Activated gamma-delta T cell treated with anti-CD3 and anti-CD28 coated beads, Interleukin-2, amount 50 U/mL, for 16 hours (primary cell): ENCODE data around the gene CENPN.
A peak's percentile ranks its signal among the peaks of the same experiment; 100 is the strongest.

Experiments
- DNase-seq: peaks from one replicate; pipeline ENCODE4 v3.0.0-alpha.2; 2020; ENCODE audit warnings: low read depth

Gene CENPN

DNA sequence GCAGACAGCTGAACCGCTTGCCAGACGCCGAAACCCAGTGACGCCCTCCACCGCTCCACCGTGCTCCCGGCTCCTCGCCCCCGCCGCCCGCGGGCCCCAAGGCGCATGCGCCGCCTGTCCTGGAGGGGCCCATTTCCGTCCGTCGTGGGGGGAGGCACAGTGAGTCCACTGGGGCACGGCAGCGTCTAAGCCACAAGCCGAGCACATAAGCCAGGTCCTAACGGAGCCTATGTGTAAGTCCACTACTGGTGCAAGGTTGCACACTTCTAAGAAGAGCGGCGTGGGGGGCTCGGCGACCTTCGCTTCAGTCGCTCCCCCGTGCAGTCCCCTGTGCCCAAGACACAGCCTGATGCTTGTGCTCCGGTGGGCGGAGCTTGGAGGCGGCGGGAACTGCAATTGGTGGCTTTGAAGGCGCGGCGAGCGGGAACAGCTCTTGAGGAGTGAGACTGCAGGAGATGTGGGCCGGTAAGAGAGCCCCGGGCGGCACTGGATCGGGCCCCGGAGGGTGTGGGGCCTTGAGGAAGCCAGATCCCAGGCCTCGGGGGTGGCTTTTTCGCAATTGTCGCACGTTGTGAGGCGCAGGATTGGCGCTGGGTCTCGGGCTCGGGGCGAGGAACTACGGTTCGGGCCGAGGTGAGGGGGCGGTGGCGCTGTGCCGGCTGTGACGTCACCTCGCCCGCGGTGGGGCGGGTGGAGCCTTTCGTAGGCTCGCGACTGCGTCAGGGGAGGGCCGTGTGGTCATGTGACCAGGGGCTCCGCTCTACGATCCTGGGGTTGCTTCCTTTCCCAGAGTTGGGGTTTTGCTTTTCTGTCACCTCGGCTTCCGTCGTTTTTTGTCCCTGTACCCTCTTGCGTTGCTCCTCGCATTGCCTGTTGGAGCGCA is at the start of gene CENPN, which contains the start of gene CMC2:
TSS of gene CENPN (plus strand) at position 402 of the 883 bp plus-strand sequence. CDS start 4,726 bp downstream, outside the sequence.
TSS of gene CMC2 (minus strand) at position 73 of the 883 bp plus-strand sequence. CDS start 9,491 bp downstream, outside the sequence.
- DNase-seq: peak; percentile 94

DNA sequence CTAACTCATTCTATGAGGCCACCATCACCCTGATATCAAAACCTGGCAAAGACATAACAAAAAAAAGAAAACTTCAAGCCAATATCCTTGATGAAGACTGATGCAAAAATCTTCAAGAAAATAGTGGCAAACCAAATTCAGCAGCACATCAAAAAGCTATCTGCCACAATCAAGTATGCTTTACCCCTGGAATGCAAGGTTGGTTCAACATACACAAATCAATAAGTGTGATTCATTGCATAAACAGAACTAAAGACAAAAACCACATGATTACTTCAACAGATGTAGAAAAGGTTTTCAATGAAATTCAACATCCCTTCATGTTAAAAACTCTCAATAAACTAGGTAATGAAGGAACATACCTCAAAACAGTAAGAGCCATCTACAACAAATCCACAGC is 48.7 kb upstream of the CENPN start:
- no peak for DNase-seq

GRCh38 chr16:80962879-80963278 is 44.1 kb upstream of the CENPN start:
- DNase-seq: no peak

GRCh38 chr16:80964351-80964750 is 42.7 kb upstream of the CENPN start:
- no peak for DNase-seq

DNA sequence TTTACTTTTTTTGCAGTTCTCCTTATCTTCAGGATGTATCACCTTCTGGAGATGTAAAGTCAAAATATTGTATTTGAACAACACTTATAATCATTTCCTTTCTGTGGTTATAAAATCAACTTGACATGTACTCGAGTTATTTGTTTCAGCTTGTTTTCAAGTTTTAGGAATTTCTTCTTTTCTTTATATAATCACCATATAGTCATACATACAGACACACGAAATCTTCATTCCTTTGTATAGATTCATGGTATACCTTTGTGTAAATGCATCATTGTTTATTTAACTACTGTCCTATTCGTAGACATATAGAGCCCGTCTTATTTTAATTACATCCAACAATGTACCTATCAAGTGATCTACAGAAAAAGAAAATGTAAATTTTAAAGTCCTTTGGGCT is 40.4 kb upstream of the CENPN start:
- no peak for DNase-seq

- DNase-seq: no peak
Measured at GRCh38 chr16:80968386-80969113, 38.5 kb upstream of the CENPN start.

GRCh38 chr16:80969114-80969484 is 37.9 kb upstream of the CENPN start:
- no peak for DNase-seq

GRCh38 chr16:80971819-80972218 is 35.2 kb upstream of the CENPN start:
- DNase-seq: no peak

- DNase-seq: no peak
Measured at GRCh38 chr16:80972611-80973010, 34.4 kb upstream of the CENPN start.

- DNase-seq: no peak
Measured at GRCh38 chr16:80973991-80974390, 33.0 kb upstream of the CENPN start.

DNA sequence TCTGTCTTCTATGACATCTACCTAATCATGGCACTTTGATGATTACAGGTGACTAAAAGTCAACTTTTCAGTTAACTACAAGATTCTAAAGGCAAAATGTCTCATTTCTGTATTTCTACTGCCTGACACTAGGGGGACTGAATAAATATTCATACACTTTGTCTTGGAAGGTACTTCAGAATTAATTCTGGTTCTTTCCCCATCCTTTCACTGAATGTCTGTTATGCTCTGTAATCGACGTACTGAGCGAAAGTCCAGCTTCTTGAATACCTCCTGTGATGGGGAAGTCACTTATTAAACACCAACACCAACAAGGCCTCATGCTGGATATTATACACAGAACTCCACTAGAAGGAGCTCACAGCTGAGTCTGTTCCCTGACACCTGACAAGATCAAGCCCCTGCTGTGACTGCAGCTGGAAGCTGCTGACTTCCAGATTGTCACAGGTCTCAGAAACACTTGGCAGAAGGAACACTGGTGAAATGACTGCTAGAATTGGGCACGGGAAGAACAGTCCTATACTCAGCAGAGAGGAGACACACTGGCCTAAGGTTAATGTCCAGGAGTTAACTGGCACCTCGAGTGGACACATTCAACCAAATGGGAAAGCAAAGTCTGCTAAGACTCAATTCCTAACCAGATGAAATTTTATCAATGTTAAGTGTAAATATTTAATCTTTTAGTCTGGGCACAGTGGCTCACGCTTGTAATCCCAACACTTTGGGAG is 32.2 kb upstream of the CENPN start:
- no peak for DNase-seq

DNA sequence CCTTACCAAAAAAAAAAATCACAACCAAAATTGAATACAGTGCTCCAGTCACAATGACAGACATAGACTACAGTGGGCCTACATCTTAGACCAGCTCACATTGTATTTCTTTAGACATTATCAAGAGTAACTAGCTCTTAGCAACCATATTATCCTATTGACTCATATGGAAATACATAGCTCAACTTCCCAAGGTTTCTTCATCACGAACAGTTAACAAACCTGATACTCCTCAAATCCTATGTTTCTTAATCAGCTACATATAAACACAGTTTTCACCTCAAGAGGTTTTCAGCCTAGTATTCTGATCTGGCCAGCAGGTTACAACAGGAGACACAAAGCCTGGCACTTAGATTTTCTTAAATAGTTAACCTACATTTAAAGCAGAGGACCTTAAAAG is 30.1 kb upstream of the CENPN start:
- DNase-seq: no peak

DNA sequence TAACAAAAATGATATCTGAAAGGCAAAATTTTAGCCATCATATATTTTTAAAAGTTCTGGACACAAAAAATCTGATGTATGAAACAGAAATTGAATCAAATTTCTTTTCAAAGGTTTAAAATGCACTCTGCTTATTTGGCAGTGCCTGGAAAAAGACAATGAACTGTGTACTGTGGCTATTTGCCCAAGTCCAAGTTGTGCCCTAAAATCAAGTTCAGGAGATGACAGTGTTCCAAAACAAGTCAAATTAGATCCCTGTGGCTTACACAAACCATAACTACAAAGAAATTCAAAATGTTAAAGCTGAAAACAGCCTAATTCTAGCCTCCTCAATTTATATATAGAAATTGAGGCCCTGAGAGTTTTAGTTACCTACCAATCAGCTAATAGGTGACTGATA is 25.9 kb upstream of the CENPN start:
- DNase-seq: no peak

DNA sequence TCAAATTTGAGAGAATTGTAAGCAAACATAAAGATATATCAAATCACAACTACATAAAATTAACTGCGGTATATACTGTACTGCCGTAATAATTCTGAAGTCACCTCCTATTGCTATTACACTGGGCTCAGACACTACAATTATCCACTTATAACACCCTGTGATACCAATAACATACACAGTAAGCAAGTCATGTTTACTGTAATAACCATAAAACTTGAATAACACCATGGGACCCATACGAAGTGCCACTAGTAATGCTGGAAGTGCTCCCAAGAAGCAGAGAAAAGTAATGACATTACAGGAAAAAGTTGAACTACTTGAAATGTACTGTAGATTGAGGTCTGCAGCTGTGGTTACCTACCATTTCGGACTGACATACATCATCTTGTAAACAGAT is 24.4 kb upstream of the CENPN start:
- no peak for DNase-seq

DNA sequence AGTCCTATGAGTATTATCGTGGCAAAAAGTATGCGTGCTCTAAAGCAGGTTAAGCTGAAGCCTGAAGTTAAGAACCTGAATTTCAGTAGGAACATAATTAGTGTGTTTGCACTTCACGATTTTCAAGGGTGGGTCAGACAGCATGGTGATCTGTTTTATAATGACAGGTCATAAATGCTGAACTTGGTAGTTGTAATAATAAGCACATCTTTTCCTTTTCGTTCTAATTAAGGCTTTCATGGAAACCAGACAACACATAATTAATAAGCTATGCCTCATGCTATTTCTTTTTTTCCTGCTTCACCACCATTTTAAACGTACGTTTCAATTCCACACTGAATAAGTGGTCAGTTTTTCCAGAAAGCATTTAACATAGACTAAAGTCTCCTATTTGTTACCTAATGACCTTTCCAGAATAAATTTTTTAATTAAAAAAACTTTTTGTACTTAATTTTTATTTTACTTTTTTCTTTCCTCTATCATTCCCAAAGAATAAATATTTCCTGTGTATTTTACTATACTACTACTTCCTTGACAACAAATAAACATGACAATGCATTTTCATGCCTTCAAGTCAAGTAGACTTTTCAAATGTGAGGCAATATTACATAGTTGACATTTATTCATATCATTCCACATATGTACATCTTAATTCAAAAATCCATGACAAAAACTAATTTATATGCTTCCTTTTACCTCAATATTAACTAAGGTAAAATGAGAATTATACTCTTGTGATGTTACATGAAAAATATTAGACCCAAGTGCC is 22.7 kb upstream of the CENPN start:
- no peak for DNase-seq

- DNase-seq: no peak
Measured at GRCh38 chr16:80985611-80986010, 21.4 kb upstream of the CENPN start.

DNA sequence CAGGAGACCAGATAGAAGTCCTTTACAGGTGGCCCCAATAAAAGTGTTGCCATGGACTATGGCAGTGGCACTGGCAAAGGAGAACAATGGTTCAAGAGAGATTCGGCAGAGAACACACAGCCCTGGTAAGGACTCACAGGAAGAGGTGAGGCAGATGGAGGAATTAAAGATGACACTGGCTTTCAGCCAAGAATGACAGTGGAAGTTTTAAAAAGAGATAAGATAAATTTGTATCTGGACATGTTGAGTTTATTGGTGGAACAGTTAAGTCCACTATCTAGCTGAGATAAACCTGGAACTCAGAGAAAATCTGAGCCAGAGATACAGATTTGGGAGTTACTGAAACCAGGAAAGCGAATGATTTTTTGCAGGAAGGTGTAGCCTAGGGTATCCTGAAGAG is 20.5 kb upstream of the CENPN start:
- no peak for DNase-seq

DNA sequence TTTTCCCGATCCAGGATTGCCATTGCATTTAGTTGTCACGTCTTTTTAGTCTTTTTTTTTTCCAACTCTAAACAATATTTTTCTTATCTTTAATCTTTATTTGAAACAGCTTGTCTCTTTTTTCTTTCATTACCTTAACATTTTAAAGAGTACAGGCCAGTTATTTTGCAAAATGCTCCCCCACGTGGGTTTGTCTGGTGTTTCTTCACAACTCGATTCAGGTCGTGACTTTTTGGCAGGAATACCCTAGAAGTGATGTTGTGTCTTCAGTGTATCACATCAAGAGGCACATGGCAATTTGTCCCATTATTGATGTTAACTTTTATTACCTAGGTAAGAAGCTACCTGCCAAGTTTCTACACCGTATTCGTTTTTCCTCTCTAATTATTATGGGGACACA is 18.3 kb upstream of the CENPN start:
- no peak for DNase-seq

DNA sequence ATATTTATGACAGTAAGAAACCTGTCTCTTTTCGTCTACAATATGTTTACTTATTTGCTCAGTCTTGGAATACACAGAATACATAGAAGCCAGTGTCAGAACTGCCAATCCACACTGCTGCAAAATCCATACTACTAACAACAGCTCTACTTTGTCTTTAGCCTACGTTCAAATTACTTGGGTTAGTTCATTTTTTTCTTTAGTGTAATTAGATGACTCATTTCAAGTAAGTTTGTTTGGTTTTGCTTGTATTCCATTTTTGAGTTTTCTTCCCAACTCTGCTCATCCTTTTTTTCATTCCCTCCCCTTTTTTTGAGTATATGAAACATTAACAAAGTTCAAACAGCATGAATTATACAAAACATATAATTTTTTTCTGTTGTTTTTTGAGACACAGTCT is 17.2 kb upstream of the CENPN start:
- no peak for DNase-seq

- no peak for DNase-seq
Measured at GRCh38 chr16:80990577-80990976, 16.4 kb upstream of the CENPN start.

GRCh38 chr16:80990978-80991377 is 16.0 kb upstream of the CENPN start:
- DNase-seq: no peak
